HG02571 (cell line): Measurements from ENCODE around the gene COL9A2.

ENCODE experiments used
- ATAC-seq: cut with Tn5 transposase; IDR thresholded peaks from one replicate; pipeline ENCODE4 v1.9.1; 2021; ENCODE audit warnings: mild to moderate bottlenecking, moderate library complexity; ENCODE audit not compliant: unreplicated experiment

Gene COL9A2

DNA sequence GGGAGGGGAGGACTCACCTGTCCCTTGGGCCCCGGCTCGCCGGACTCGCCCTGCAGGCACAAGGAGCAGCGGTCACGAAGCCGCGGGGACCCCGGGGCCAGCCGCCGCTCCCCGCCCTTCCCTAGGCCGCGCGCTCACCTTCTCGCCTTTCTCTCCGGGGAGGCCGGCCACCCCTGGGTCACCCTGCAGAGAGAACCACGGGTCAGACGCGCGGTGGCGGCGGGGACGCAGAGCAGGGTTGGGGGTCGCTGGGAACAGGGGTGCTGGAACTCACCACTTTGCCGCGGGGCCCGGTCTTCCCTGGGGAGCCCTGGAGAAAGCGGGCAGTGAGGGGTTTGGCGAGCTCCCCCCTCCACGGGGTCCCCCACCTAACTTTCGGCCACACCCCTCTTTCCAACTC, 13.3 kb downstream of the COL9A2 start:
- no peak for ATAC-seq

DNA sequence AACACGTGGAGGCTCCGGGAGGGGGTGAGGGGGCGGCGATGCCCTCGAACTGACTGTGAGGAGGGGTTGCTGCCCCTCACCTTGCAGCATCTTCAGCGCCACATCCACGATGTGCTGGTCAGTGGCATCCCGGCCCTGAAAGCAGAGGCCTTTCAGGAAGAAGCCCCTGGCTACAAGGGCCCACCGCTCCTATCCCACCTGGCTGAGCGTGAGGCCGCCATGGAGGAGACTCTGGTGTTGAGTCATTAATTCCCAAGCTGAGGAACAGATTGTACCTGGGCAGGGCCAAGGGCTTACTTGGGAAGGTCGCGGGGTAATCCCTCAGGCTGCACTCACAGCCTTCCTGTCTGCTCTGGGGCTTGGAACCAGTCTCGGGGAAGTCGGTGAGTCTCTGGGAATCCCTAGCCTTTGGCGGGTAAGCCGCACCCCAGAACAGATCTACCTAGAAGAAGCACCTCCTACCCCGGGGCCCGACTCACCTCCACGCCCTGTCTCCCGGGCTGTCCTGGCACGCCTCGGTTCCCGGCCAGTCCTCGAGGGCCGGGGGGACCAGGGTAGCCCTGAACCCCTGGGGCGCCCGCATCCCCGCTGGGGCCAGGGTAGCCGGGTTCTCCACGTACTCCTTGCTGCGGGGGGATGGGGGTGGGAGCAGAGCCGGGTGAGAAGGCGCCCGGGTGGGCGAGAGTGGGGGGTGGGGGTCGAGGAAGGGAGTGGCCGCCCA, 13.9 kb downstream of the COL9A2 start:
- no peak for ATAC-seq

DNA sequence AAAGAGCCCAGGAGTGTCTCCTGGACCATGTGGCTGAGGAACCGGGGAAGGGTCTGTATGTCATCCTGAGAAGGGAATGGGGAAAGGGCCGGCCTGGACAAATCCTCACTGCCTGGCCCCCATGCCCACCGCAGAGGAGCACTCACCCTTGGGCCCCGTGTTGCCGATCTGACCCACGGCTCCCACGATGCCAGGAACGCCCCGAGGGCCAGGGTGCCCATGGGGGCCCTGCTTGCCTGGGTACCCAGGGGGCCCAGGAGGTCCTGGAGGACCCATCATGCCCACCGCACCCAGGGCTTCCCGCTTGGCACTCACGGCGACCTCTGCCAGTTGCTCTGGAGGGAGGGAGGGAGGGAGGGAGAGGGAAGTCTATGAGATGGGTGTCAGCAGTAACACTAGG, 14.6 kb downstream of the COL9A2 start:
- ATAC-seq, result no peak

DNA sequence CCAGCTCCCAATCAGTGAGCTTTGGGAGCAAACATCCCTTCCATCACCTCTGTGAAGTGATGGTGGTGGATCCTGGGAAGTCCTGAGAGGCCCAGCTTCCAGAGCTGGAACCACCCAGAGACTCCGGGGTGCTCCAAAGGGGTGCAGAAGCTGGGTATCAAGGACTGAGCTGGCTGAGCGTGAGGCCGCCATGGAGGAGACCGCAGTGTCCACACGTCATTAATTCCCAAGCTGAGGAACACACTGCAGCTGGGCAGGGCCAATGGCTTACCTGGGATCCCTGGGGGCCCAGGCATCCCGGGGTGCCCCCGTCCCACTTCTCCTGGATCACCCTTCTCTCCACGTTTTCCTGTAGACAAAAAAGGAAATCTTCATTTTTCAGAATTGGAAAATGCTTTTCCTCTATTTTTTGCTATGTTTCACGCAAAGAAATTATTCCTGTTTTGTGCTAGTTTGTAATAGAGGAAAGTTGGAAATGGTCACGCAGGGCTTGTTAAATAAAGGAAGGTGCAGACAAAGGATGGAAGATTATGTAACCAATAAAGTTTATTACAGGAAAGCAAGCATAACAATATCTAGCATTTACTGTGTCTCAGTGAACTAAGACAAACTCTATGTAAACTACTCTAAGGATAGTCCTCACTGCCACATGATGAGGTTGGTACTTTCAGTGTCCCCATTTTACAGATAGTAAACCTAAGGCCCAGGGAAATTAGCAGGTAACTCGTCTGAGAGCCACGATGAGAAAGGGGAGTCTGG, 15.4 kb downstream of the COL9A2 start:
- no peak for ATAC-seq

DNA sequence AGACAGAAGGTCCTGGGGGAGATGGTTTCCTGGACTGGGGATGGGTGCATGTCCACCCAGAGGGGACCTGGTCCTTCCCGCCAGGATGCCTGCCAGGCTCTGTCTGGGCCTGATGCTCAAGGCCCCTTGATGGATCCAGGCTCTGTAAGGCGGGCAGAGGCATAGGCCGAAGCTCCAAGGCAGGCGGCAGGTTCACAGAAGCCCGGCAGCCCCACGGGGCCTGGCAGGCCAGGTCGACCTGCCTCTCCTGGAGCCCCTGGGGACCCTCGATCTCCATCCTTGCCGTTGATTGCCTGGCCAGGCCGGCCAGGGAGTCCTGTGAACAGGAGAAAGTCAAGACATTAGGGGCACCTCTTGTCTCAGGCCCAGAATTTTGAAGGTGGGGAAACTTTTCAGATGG, 16.0 kb downstream of the COL9A2 start:
- no peak for ATAC-seq

DNA sequence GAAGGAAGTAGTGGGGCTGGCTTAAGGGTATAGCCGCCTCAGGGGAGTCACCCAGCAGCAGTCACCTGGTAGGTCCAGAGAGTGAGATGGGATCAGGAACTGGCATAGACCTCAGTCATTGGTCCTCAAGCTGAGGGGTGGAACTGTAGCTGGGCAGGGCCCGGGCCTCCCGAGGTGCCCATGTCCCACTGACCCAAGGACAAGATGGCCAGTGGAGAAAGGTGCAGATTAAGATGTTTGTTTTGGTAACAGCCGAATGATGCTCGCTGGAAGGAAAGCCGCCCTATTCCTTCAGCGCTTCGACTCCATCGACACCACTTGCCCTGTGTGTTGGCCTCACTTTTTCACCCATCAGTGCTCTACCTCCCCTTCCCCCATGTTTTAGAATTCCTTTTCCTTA, 16.4 kb downstream of the COL9A2 start:
- no peak for ATAC-seq

DNA sequence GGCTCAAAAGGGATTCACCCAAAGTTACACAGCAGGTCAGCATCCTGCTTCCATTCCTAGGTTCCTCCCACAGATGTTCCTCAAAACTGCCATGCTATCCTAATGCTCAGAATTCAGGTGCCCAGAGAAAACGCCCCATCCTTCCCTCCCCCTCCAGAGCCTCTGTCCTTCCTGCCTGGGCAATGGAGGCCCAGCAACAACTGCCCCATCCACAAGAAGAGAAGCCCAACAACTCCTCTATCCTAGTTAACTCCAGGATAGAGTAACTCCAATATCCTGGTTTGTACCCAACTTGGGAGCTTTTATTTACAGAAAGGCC, 16.9 kb downstream of the COL9A2 start:
- no peak for ATAC-seq

DNA sequence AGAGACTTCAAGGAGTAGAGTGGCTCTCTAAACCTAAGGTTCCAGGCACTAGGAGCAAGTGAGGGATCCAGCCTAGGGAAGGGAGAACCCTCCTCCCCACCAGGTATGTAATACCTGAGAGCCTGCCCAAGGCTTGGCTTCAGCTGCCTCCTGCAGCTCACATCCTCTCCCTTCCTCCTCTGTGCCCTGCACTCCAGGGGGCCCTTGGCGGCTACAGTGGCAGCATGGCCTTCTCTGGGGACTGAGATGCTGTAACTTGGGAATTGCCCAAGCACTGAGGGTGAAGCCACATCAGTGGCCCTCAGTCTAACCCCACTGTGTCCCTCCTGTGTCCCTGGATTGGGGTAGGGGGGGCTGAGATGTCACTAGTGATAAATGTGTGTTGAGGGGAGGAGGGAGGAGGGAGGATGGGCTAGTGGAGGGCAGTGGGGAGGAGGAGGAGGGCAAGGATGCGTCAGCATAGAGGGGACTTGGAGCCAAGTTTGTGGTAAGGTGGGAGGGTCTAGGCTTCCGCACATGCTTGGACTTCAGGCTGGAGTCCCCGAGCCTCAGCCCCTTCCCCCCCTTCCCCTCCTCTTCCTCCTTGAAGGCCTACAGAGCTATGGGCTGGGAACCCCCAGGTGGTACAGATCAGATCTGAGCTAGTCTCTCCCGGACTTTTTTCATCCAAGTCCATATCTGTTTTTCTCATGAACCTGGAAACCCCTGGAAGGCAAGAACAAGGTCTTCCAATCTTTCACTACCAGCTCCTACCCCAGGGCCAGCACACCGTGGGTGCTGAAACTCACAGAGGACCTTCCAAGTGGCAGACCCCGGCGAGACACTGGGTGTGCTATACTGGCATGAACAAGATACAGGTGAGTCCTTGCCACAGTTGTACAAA, 17.5 kb downstream of the COL9A2 start:
- no peak for ATAC-seq

DNA sequence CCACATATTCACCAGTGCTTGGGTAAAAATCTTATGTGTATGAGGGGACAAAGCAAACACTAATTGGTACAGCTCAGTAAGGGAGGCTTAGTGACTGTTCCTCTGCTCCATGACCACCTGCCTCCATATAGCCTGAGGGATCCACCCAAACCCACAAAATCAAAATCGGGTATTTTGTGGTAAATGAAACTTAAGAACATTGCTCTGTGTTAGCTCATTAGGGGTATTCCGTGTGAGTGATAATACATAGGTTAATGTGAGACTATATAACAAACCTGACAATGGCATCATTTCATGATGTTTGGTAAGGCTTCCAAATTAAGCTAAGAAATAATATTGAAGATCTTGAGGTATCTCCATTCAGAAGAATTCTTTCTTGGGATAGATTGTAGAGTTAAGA, 25.8 kb downstream of the COL9A2 start:
- ATAC-seq, result no peak

DNA sequence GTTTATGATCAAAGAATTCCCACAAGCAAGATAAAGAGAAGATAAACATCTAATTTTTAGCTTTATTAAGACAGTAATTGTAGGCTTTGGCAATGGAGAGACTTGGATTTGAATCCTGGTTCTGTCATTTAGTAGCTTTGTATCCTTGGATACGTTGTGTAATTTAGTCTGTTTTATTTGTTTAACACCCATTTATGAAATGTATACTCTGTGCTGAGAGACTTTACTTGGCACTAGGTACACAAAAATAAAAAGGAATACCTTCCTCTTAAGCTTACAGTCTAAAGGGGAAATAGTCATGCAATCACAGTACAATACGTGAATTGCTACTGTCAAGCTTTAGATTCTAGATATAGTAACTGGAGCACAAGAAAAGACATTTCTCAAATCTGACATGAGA, 35.2 kb downstream of the COL9A2 start:
- ATAC-seq, result no peak

DNA sequence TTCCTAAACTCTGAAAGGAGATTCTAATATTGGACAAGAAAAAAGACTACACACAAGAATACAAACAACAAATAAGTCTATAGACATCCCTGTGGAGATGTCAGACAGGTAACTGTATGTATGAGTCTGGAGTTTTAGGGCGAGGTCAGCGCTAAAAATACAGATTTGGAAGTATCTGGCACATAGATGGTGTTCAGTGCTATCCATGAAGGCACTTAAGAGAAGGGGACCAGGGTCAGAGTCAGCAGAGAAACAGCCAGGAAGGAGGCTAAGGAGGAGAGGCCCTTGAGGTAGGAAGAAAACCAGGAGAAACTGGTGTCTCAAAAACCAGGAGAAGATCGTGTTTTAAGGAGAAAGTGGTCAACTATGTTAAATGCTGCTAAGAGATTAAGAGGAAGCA, 41.0 kb downstream of the COL9A2 start:
- no peak for ATAC-seq

DNA sequence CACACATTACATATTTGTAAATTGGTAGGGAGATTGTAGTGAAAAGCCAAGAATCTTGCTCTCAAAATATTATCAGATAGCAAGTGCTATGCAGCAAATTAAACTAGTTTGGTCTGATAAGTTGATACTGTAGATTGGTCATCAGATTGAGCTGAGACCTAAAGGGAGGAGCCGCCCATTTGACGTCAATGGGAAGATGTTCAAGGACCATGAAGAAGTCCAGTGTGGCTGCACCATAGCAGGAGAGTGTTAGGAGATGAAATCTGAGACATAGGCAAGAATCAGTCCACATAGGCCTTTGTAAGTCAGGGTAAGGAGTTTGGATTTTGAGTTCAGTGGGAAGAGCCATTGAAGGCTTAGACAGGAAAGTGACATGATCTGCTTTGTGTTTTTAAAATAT, 42.8 kb downstream of the COL9A2 start:
- ATAC-seq, result no peak

DNA sequence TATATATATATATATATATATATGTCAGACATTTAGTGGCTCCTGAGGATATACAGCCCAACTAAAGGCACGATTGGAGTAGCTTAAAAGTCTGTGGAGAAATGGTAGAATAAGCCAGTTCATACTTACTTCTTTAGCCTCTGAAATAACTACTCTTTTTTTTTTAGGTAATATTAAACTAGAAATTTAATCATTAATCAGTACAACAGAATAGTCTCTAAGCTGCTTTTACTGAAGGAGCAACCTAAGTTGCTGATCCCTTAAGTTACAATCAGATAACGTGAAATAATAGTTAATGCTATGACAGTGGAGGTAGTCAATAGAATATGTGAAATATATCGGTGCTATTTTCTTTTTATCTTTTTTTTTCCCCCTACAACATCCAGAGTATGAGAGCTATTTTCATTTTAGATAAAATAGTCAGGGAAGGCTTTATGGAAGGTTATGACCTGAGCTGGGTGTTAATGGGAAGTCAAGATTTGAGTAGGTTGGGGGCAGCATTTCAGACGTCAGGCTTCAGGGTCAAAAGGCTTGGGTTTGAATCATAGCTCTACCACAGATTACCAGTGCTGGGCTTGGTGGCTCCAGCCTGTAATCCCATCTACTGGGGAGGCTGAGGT, 43.4 kb downstream of the COL9A2 start:
- ATAC-seq, result no peak

DNA sequence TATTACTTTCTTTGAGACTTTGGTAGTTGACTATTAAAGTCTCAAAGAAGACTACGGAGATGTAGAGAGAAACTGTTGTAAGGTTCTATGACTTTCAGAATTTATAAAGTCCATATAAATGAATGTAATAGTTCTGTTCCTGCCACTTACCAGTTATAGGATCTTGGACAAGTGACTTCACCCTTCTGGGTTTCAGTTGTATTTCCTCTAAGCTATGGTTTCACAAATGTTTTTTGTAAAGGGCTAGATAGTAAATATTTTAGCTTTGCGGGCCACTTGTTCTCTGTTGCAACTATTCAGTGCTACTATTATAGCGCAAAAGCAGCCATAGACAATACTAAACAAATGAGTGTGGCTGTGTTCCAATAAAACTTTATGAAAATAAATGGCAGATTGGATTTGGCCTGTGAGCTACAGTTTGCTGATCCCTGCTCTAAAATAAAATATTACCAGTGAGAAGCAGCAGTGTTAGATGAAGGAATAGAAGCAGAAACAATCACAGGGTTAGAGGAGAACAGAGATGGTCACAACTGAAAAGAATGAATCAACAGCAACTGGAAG, 44.4 kb downstream of the COL9A2 start:
- ATAC-seq, result no peak

DNA sequence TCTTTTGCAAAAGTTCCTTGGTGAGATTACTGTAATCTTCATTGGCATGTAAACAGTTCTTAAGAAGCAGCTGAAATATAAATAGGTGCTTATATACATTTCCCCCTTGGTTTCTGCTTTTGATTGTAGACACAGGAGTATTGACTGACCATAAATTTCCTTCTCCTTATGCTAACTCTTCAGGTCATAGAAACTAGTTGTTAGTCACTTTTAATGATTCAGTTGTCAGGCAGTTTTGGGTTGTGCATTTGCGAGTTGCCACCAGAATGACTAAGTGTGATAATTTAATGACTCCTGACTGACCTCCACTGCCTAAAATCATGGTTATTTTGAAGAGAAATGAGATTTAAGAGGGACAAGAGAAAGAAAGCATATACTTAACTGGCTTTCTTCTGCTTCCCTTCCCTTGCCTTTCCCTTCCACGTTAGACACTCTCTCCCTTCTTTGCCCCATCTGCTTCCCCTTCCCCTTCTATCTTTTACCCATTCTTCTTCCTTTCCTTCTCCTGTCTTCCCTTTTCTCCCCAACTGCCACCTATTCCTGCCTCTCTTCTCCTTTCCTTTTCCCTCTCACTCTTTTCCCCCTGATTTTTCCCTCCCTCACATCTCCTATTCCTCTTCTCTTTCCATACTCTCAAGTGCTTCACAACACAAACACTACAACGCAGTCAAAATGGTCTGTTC, 46.8 kb downstream of the COL9A2 start:
- ATAC-seq, result no peak

DNA sequence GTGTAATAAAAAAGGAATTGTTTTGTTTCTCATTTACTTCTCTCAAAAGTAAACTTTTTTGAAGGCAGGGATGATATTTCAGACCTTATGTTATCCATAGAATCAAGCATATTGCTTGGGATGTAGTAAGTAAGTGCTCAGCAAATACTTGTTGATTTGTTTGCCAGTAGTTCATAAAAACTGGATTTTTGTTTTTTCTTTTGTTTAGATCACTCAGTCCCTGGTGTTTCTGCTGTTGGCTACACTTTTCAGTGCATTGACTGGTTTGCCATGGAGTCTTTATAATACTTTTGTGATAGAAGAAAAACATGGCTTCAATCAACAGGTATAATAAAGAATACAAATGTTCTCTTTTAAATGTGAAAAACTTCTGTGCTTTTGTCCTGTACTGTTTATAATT, 48.9 kb downstream of the COL9A2 start:
- no peak for ATAC-seq

DNA sequence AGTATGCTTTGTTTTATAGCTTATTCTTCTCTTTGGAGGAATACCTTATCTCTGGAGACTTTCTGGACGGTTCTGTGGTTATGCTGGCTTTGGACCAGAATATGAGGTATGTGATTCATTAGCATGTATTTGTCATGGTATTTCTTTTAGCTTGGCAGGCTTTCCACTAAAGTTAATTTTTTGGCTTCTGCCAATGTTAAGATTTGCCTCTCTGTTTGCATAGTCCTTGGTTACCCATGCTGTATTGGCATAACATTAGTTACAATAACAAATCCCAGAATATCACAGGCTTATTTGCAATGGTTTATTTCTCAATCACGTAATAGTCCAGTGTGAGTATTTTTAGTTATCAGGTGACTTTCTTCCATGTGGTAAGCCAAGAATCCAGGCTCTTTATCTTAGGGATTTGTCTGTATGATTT, 49.3 kb downstream of the COL9A2 start:
- no peak for ATAC-seq

DNA sequence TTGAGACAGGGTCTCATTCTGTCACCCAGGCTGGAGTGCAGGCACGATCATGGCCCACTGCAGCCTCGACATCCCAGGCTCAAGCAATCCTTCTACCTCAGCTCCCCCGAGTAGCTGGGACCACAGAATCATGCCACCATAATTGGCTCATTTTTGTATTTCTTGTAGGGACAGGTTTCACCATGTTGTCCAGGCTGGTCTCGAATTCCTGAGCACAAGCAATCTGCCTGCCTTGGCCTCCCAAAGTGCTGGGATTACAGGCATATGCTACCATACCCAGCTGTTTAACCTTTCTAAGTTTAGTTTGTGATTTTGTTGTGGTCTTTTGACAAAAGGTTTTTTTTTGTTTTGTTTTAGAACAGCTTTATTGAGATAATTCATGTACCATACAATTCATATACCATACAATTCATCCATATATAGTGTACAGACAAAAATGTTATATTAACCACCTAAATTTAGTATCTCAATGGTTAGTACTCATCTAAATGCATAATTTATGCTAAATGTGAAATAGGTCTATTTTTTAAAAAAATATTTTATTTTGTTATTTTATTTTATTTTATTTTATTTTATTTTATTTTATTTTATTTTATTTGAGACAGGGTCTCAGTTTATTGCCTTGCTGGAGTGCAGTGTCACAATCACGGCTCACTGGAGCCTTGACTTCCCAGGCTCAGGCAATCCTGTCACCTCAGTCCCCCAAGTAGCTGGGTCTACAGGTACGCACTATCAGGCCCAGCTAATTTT, 50.1 kb downstream of the COL9A2 start:
- ATAC-seq, result no peak

DNA sequence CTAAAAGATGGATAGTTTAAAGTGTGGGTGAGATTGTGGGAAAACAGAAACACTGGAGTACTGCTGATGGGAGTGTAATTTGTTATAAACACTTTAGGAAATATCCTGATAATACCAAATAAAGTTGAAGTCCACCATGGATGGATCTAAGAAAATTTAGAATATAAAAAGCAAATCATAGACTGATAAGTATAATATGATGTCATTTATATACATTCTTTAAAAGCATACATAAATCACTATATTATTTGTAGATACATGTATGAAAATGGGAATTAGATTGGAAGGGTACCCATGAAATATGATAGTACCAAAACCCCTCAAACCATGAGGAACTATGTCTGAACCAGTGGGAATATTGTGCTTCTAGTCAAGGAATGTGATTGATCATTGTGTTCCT, 51.2 kb downstream of the COL9A2 start:
- no peak for ATAC-seq

DNA sequence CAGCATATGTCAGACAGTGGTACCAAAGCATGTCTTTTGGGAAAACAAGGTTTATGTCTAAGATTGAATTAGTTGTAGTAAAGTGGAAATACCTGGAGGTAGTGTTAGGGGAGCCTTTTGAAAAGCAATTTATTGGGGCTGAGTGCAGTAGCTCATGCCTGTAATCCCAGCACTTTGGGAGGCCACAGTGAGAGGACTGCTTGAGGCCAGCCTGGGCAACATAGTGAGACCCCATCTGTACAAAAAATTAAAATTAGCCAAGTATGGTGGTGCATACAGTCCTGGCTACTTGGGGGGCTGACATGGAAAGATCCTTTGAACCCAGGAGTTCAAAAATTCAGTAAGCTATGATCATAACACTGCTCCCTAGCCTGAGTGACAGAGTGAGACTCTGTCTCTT, 51.8 kb downstream of the COL9A2 start:
- no peak for ATAC-seq
